Hepatic stellate cell (primary cell): ENCODE data around the gene SELENON.

Source experiments
- DNase-seq: peaks from one replicate; pipeline ENCODE4 v3.0.0; 2011; ENCODE audit warnings: low spot score

Gene SELENON

DNA sequence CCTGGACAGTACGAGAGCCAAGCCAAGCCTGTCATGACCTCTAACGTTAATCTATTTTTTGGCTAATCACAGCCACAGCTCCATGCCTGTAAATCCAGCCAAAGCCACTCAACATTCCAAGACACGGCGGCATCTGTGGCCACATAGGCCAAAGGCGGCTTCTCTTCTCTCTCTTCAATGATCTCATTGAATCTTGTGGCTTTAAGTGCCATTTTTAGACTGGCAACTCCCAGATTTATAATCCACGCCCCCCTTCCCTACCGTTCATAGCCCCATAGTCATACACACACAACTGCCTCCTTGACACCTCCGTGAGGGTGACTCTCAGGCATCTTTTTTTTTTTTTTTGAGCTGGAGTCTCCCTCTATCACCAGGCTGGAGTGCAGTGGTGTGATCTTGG is 5.7 kb upstream of the SELENON start:
- peak; percentile 71 for DNase-seq

- DNase-seq = no peak
Measured at GRCh38 chr1:25795211-25795610, 4.8 kb upstream of the SELENON start.

GRCh38 chr1:25795946-25796810 is 3.8 kb upstream of the SELENON start:
- DNase-seq = no peak

GRCh38 chr1:25796811-25797458 is 3.1 kb upstream of the SELENON start:
- DNase-seq = peak; percentile 84

DNA sequence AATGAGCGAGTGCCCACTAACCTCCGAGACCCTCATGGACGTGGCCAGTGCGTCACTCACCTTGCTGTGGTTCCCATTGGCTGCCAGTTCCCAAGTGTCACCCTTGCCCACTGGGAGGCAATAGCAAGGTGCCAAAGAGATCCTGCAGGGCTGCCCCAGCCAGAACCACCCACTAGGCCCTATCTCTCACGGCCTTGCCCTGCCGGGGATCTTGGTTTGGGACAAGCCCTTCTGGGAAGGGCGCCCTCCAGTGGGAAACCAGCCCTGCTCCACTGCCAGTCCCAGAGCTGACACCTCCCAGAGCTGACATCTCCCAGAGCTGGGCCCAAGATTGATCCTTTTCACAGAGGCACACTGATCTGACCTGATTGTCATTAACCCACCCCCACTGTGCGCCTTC is 2.1 kb upstream of the SELENON start:
- DNase-seq = peak; percentile 77

DNA sequence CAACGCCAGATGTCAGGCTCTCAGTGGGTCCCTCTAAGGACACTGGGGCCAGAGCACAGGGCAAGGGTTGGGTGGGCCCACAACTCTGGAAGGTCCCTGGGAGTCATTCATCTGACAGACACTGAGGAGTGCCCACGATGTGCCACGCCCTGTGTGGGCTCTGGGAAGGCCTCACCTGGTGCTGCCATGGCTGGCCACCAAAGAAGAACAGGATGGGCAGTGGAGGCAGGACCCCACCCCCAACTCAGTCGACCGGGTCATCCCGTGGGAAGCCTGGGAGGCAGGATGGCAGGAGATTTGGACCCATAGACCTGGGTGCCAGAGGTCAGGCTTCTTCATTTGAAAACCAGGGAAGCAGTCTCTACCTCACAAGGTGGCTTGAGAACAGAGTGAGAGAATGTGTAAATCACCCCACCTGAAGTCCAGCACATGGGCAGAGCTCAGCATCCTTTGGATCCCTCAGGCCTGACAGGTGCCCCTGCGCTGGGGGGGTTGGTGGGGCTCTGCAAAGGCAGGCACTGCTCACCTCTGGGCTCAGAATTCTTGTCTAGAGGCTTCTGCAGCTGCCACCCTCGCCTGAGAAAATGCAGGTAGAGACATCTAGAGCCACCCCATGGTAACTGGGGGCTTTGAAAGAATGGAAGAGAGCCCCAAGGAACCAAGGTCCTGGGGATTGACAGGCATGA is 1.2 kb upstream of the SELENON start:
- no peak for DNase-seq

GRCh38 chr1:25799352-25799934 is 550 bp upstream of the SELENON start:
- DNase-seq = no peak

DNA sequence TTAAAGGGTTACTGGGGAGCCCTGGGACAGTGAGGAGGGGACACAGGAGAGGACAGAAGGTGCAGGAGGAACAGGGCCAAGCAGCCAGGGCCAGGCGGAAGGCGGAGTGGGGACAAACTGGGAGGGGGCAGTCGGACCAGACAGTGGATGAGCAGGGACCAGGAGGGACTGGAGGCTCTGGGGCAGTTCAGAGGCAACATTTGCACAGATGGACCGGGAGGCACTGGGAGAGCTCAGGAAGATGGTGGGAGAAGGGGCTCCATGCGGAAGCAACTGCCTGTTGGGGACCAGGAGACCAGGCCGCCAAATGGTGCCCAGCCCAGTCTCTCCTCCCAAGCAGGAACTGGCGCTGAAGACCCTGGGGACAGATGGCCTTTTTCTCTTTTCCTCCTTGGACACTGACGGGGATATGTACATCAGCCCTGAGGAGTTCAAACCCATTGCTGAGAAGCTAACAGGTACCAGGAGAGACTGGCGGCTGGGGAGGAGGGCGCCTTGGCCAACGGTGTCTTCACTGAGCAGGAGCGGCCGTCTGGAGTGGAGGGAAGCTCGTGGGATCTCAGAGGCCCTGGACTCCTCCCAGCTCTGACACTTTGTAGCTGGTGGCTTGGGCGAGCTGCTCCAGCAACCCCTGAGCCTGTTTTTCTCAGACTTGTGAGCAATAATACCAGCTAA is 847 bp downstream of the SELENON start:
- peak; percentile 40 for DNase-seq

- DNase-seq = no peak
Measured at GRCh38 chr1:25802915-25803314, 2.9 kb downstream of the SELENON start.

DNA sequence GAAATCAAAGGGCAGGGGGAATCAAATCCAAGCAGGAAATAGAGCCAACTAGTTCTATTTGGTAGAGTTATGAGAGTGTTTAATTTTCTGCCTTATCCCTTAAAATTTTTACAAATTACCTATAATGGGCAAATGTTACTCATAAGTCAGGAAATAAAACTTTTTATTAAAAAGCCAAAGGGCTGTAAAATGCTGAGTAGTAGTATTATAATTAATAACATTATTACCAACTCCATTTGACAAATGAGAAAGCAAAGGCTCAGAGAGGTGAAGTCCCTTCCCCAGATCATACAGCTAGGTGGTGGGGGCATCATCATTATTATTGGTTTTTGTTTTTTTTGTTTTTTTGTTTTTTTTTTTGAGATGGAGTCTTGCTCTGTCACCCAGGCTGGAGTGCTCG is 3.4 kb downstream of the SELENON start:
- DNase-seq = no peak

GRCh38 chr1:25804244-25804963 is 4.4 kb downstream of the SELENON start:
- DNase-seq = no peak

DNA sequence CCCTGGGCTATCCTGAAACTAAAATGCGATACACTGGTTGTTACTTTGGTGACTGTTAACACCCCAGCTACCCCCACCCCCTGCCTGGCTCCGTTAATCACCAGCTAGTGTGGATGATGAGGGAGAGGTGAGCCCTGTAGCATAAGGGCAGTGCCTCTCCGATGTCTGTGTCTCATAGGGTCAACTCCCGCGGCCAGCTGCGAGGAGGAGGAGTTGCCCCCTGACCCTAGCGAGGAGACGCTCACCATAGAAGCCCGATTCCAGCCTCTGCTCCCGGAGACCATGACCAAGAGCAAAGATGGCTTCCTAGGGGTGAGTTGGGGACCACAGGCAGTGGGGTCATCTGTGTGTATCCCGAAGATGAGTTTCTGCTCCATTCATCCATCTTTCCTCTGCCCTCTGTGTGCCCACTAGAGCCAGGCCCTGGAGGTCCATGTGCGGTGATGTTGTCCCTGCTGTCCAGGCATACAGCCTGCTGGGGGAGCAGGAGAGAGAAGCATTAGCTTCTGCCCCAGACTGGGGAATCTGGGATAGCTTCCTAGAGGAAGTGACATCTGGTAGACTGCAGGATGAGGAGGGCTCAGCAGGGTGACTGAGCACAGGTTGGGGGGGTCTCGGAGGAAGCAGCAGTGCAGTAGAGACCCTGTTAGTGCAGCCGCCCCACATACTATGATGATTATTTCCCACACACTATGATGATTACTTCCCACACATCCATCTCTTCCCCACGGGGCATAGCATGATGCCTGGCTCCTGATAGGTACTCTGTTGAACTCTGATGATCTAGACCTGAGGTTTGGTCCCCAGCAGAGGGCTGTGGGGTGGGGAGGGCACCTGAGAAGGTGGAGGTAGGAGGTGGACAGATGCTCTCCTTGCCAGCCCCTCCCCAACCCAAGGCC is 5.2 kb downstream of the SELENON start:
- DNase-seq = no peak

GRCh38 chr1:25805863-25806225 is 5.9 kb downstream of the SELENON start:
- no peak for DNase-seq

DNA sequence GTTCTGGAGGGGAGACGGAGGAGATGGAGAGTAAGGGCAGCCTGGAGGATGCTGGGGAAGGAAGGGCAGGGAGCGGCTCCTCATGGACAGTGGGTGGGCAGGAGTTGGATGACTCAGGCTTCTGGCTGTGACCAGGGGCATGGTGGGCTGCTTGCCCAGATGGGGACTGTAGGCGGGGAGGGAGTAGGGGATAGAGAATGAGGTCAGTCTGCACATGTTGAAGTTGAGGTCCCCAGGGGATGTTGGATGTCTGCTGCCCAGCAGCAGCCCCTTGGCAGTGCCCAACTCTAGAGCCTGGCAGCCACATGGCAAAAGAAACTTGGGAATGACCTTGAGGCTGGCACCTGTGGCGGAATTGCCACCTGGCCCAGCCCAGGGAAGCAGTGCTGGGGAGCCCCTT is 6.4 kb downstream of the SELENON start:
- no peak for DNase-seq

GRCh38 chr1:25807480-25808390 is 7.7 kb downstream of the SELENON start:
- no peak for DNase-seq

GRCh38 chr1:25808481-25809244 is 8.7 kb downstream of the SELENON start:
- no peak for DNase-seq

- no peak for DNase-seq
Measured at GRCh38 chr1:25809283-25809926, 9.4 kb downstream of the SELENON start.

- no peak for DNase-seq
Measured at GRCh38 chr1:25809929-25810328, 9.9 kb downstream of the SELENON start.
